Adipocyte (in vitro differentiated cells): ENCODE results near the gene DUS3L.

Experiments used
- DNase-seq: peaks from one replicate; pipeline ENCODE4 v3.0.0-alpha.2; 2015; ENCODE audit warnings: low read depth
- H3K27me3 ChIP-seq: replicated peaks from 2 replicates; pipeline ENCODE4 v1.7.0; 2013; ENCODE audit warnings: mild to moderate bottlenecking, low read length, moderate library complexity; ENCODE audit not compliant: control insufficient read depth, insufficient read depth
- H3K36me3 ChIP-seq: 2 replicates; pipeline ENCODE4 v1.7.0; 2013; ENCODE audit warnings: low read length, mild to moderate bottlenecking, moderate library complexity; ENCODE audit not compliant: control insufficient read depth, insufficient read depth, severe bottlenecking
- H3K4me1 ChIP-seq: 2 replicates; pipeline ENCODE4 v1.7.0; 2013; ENCODE audit warnings: mild to moderate bottlenecking, low read length, moderate library complexity; ENCODE audit not compliant: control insufficient read depth, insufficient read depth
- H3K4me3 ChIP-seq: 2 replicates; pipeline ENCODE4 v1.7.0; 2013; ENCODE audit warnings: mild to moderate bottlenecking, low read length, moderate library complexity
- H3K9ac ChIP-seq: 2 replicates; pipeline ENCODE4 v1.7.0; 2013; ENCODE audit warnings: mild to moderate bottlenecking, low read length, moderate library complexity
- H3K9me3 ChIP-seq: 2 replicates; pipeline ENCODE4 v1.7.0; 2013; ENCODE audit warnings: mild to moderate bottlenecking, low read length, moderate library complexity; ENCODE audit not compliant: control insufficient read depth

Gene DUS3L

GRCh38 chr19:5792224-5792623, 1.3 kb upstream of the DUS3L start:
- DNase-seq = no peak
- Histone ChIP-seq H3K27me3 (no peaks in the 10 kb centered on the region), H3K36me3 (peaks cover 29% of the 10 kb centered on the region), H3K9me3 (no peaks in the 10 kb centered on the region), H3K9ac (no peak overlapping the region), H3K4me3 (no peak overlapping the region), H3K4me1 (peaks cover 8% of the 10 kb centered on the region)

GRCh38 chr19:5789886-5790558, 941 bp downstream of the DUS3L start:
- Histone ChIP-seq H3K9ac (peak overlapping the region; percentile 97), H3K4me3 (peak overlapping the region; percentile 93), H3K36me3 (peaks cover 50% of the 10 kb centered on the region), H3K4me1 (peaks cover 8% of the 10 kb centered on the region), H3K27me3 (no peaks in the 10 kb centered on the region), H3K9me3 (no peaks in the 10 kb centered on the region)
- DNase-seq = no peak

GRCh38 chr19:5789351-5789761, 1.6 kb downstream of the DUS3L start:
- no peak overlapping the region for H3K4me3 ChIP-seq
- H3K9me3 ChIP-seq = no peaks in the 10 kb centered on the region
- H3K9ac ChIP-seq = no peak overlapping the region
- DNase-seq = no peak
- peaks cover 8% of the 10 kb centered on the region for H3K4me1 ChIP-seq
- H3K36me3 ChIP-seq = peaks cover 57% of the 10 kb centered on the region
- no peaks in the 10 kb centered on the region for H3K27me3 ChIP-seq

GRCh38 chr19:5788422-5788821, 2.5 kb downstream of the DUS3L start:
- Histone ChIP-seq H3K27me3 (no peaks in the 10 kb centered on the region), H3K9ac (no peak overlapping the region), H3K4me1 (peaks cover 8% of the 10 kb centered on the region), H3K36me3 (peaks cover 57% of the 10 kb centered on the region), H3K4me3 (no peak overlapping the region), H3K9me3 (no peaks in the 10 kb centered on the region)
- DNase-seq = no peak

- DNase-seq = no peak
- no peaks in the 10 kb centered on the region for H3K9me3 ChIP-seq
- H3K9ac ChIP-seq = no peak overlapping the region
- H3K36me3 ChIP-seq = peaks cover 57% of the 10 kb centered on the region
- H3K4me3 ChIP-seq = no peak overlapping the region
- peaks cover 8% of the 10 kb centered on the region for H3K4me1 ChIP-seq
- no peaks in the 10 kb centered on the region for H3K27me3 ChIP-seq
These were observed 3.4 kb downstream of the DUS3L start for GRCh38 chr19:5787409-5788182.

- Histone ChIP-seq H3K9ac (no peak overlapping the region), H3K36me3 (peaks cover 57% of the 10 kb centered on the region), H3K27me3 (no peaks in the 10 kb centered on the region), H3K9me3 (no peaks in the 10 kb centered on the region), H3K4me3 (no peak overlapping the region), H3K4me1 (peaks cover 8% of the 10 kb centered on the region)
- no peak for DNase-seq
These were observed 4.2 kb downstream of the DUS3L start for GRCh38 chr19:5786593-5787408.

GRCh38 chr19:5785423-5785822, 5.5 kb downstream of the DUS3L start:
- H3K4me1 ChIP-seq = peaks cover 8% of the 10 kb centered on the region
- H3K27me3 ChIP-seq = no peaks in the 10 kb centered on the region
- no peak for DNase-seq
- peaks cover 57% of the 10 kb centered on the region for H3K36me3 ChIP-seq
- no peaks in the 10 kb centered on the region for H3K9me3 ChIP-seq
- no peak overlapping the region for H3K9ac ChIP-seq
- H3K4me3 ChIP-seq = no peak overlapping the region

- no peaks in the 10 kb centered on the region for H3K9me3 ChIP-seq
- no peaks in the 10 kb centered on the region for H3K27me3 ChIP-seq
- H3K9ac ChIP-seq = no peak within 1 kb of the TSS
- H3K4me1 ChIP-seq = peaks cover under 1% of the 10 kb centered on the region
- H3K36me3 ChIP-seq = peaks cover 52% of the 10 kb centered on the region
- no peak within 1 kb of the TSS for H3K4me3 ChIP-seq
- no peak for DNase-seq
These were observed 6.3 kb downstream of the DUS3L start, which contains the start of gene PRR22 for GRCh38 chr19:5784581-5785147. TSS of gene PRR22 (minus strand) at chr19:5784746. CDS start at chr19:5784660, 86 bp downstream.

- no peak overlapping the region for H3K9ac ChIP-seq
- peaks cover 38% of the 10 kb centered on the region for H3K36me3 ChIP-seq
These were observed 7.7 kb downstream of the DUS3L start for GRCh38 chr19:5782945-5783919.

GRCh38 chr19:5782322-5782721, 8.6 kb downstream of the DUS3L start:
- no peaks in the 10 kb centered on the region for H3K27me3 ChIP-seq
- no peak overlapping the region for H3K4me3 ChIP-seq
- no peaks in the 10 kb centered on the region for H3K9me3 ChIP-seq
- peaks cover 29% of the 10 kb centered on the region for H3K36me3 ChIP-seq
- H3K9ac ChIP-seq = no peak overlapping the region
- H3K4me1 ChIP-seq = no peaks in the 10 kb centered on the region
- DNase-seq = no peak

More at GRCh38 chr19:5782945-5783919, 7.7 kb downstream of the DUS3L start:
- H3K9me3 ChIP-seq = no peaks in the 10 kb centered on the region
- H3K4me3 ChIP-seq = no peak overlapping the region
- DNase-seq = no peak
- no peaks in the 10 kb centered on the region for H3K4me1 ChIP-seq
- no peaks in the 10 kb centered on the region for H3K27me3 ChIP-seq
